CD14-positive monocyte (primary cell): Measurements from ENCODE around the gene FAM9C. TPM values are rescaled to one million over a fixed set of nuclear protein-coding genes. Genes with fewer than 3 reads are reported as not detected.
A peak's percentile ranks its signal among the peaks of the same experiment; 100 is the strongest.
"Not testable (repeated sequence)": the region's sequence is repeated elsewhere in the genome, so short reads cannot be mapped to it uniquely, and the experiment has no call there.

ENCODE experiments used
- DNase-seq, 3 donors: peaks; one replicate each; pipeline ENCODE4 v3.0.0-alpha.2; 2011 to 2022
- H2AFZ ChIP-seq: 2 replicates; pipeline ENCODE4 v1.6.0; 2012; ENCODE audit warnings: mild to moderate bottlenecking, low read depth, low read length, inconsistent platforms; ENCODE audit not compliant: insufficient read depth, poor library complexity, severe bottlenecking
- H3K27ac ChIP-seq, 2 donors: 1 replicate in 1 of 2; 2 replicates in 1 of 2; pipeline ENCODE4 v1.5.1; 2012 to 2013; ENCODE audit warnings: low read length in 2 of 2, control low read depth in 1 of 2, inconsistent platforms in 1 of 2, low read depth in 1 of 2, mild to moderate bottlenecking in 1 of 2
- H3K27me3 ChIP-seq, 2 donors: one replicate each; pipeline versions ENCODE4 v1.6.0 to v1.6.1; 2011 to 2013; ENCODE audit warnings: low read length in 2 of 2; ENCODE audit not compliant: control insufficient read depth in 2 of 2, insufficient read depth in 2 of 2
- H3K36me3 ChIP-seq, 2 donors: replicated peaks in 1 of 2; 1 replicate in 1 of 2; 2 replicates in 1 of 2; pipeline versions ENCODE4 v1.5.1 to v1.6.1; 2012 to 2013; ENCODE audit warnings: low read length in 2 of 2, control low read depth in 1 of 2, inconsistent platforms in 1 of 2, mild to moderate bottlenecking in 1 of 2; ENCODE audit not compliant: insufficient read depth in 2 of 2, control insufficient read depth in 1 of 2
- H3K4me1 ChIP-seq, 2 donors: 1 replicate in 1 of 2; 2 replicates in 1 of 2; pipeline versions ENCODE4 v1.5.1 to v1.6.1; 2012 to 2013; ENCODE audit warnings: low read length in 2 of 2, control low read depth in 1 of 2, inconsistent platforms in 1 of 2, mild to moderate bottlenecking in 1 of 2, moderate library complexity in 1 of 2; ENCODE audit not compliant: insufficient read depth in 2 of 2, control insufficient read depth in 1 of 2
- H3K4me2 ChIP-seq: replicated peaks from 2 replicates; pipeline ENCODE3; 2012; ENCODE audit warnings: low read length, moderate library complexity, mild to moderate bottlenecking; ENCODE audit not compliant: poor library complexity, severe bottlenecking; ENCODE audit errors: extremely low read depth
- H3K4me3 ChIP-seq, 3 experiments: fragments of 200-600 bp in 1 of 3; sonication (generic) in 1 of 3; replicated peaks in 1 of 3; 1 replicate in 2 of 3; 2 replicates in 1 of 3; pipeline ENCODE4 v1.5.1; 2011 to 2013; ENCODE audit warnings: low read length in 3 of 3, mild to moderate bottlenecking in 3 of 3, control low read depth in 2 of 3, low read depth in 2 of 3, inconsistent platforms in 1 of 3, moderate library complexity in 1 of 3
- H3K79me2 ChIP-seq: 2 replicates; pipeline ENCODE4 v1.6.0; 2012; ENCODE audit warnings: mild to moderate bottlenecking, control low read depth, inconsistent platforms, low read length, moderate library complexity; ENCODE audit not compliant: insufficient read depth
- H3K9ac ChIP-seq: 2 replicates; pipeline ENCODE4 v1.6.0; 2017; ENCODE audit warnings: low read length, mild to moderate bottlenecking; ENCODE audit not compliant: insufficient read depth, poor library complexity, severe bottlenecking
- H3K9me3 ChIP-seq, 2 donors: replicated peaks in 1 of 2; 1 replicate in 1 of 2; 2 replicates in 1 of 2; pipeline versions ENCODE4 v1.5.1 to v1.6.1; 2012 to 2013; ENCODE audit warnings: low read length in 2 of 2, control low read depth in 1 of 2; ENCODE audit not compliant: control insufficient read depth in 1 of 2, insufficient read depth in 1 of 2
- H4K20me1 ChIP-seq: 2 replicates; pipeline ENCODE4 v1.6.0; 2012; ENCODE audit warnings: mild to moderate bottlenecking, low read length, control low read depth, moderate library complexity; ENCODE audit not compliant: insufficient read depth
- H3K27ac Mint-ChIP-seq, 7 donors: one replicate each; pipeline ENCODE4 v1.8.0; 2020; ENCODE audit warnings: mild to moderate bottlenecking in 7 of 7, mixed read lengths in 7 of 7, moderate library complexity in 6 of 7, inconsistent platforms in 2 of 7
- H3K27me3 Mint-ChIP-seq, 3 donors: one replicate each; pipeline ENCODE4 v1.8.0; 2021 to 2022; ENCODE audit warnings: low read depth in 3 of 3, mild to moderate bottlenecking in 3 of 3, mixed read lengths in 3 of 3, moderate library complexity in 3 of 3, inconsistent platforms in 1 of 3
- H3K36me3 Mint-ChIP-seq, 2 donors: one replicate each; pipeline ENCODE4 v1.8.0; 2020; ENCODE audit warnings: mixed read lengths in 2 of 2, inconsistent platforms in 1 of 2, mild to moderate bottlenecking in 1 of 2
- H3K4me1 Mint-ChIP-seq: one replicate; pipeline ENCODE4 v1.8.0; 2020; ENCODE audit warnings: mild to moderate bottlenecking, mixed read lengths
- H3K4me3 Mint-ChIP-seq, 2 donors: one replicate each; pipeline ENCODE4 v1.8.0; 2020; ENCODE audit warnings: mild to moderate bottlenecking in 2 of 2, mixed read lengths in 2 of 2, moderate library complexity in 1 of 2
- H3K9me3 Mint-ChIP-seq, 7 donors: one replicate each; pipeline ENCODE4 v1.8.0; 2020 to 2022; ENCODE audit warnings: mixed read lengths in 7 of 7, mild to moderate bottlenecking in 6 of 7, moderate library complexity in 6 of 7, inconsistent platforms in 2 of 7
- CTCF ChIP-seq: fragments of 200-600 bp; IDR thresholded peaks from one replicate; pipeline ENCODE4 v1.8.0; 2022; ENCODE audit warnings: antibody characterized with exemption, mild to moderate bottlenecking
- WGBS: methylation state at CpG from one replicate; pipeline ENCODE4 v1.1.5; 2013; ENCODE audit warnings: missing lambda C conversion rate; ENCODE audit not compliant: insufficient coverage; 5-methylcytosine and 5-hydroxymethylcytosine counted together
- intact Hi-C, 2 donors: fragments of 100-400 bp; cut with micrococcal nuclease; formaldehyde crosslinking; loops; one replicate each; pipeline versions ENCODE4 v1.15.0 to v1.15.1; 2023
- polyA plus RNA-seq, 3 donors: library from polyadenylated mRNA; depleted of rRNA in 1 of 3; unstranded in 2 of 3; stranded (reverse) in 1 of 3; fragments of 300-500 nt in 2 of 3; fragments of >200 nt in 1 of 3; fragmentation: Illumina TruSeq in 2 of 3; gene quantifications; 1 replicate in 2 of 3; 2 replicates in 1 of 3; pipeline ENCODE4 v1.2.3, GENCODE V29; 2012 to 2021

Gene FAM9C
- polyA plus RNA-seq, 3 donors: not detected

DNA sequence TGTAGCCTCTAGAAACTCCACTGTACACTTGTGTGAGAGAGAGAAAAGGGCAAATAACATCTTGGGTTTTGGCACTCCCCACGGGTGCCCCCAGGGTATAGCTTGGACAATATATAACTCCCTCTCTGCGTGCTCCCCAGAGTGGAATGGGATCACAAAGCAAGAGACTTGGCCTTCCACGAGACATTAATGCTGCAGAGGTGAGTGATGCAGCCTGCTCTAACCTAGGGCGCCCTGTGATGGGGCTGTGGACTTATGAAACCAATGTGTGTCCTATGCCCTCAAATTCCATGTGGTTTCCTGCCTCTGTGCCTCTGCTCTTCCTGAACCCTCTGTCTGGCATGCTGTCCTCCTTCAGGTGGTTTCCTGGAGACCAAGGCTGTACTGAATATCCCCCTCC, 22.0 kb upstream of the FAM9C start:
- WGBS: no CpG with 5 or more reads among the region's 4 CpGs
- H3K4me3 Mint-ChIP-seq: no peak overlapping the region
- H3K4me3 ChIP-seq: no peak overlapping the region
- peaks cover 0 to 5% of the 10 kb centered on the region in 2 donors for H3K4me1 ChIP-seq
- H3K4me1 Mint-ChIP-seq: peaks cover 13% of the 10 kb centered on the region
- H3K27me3 Mint-ChIP-seq: peaks cover 0 to 58% (median 2%) of the 10 kb centered on the region in 3 donors
- H3K9me3 Mint-ChIP-seq: peaks cover 7 to 44% (median 35%) of the 10 kb centered on the region in 7 donors
- peaks cover 16 to 26% of the 10 kb centered on the region in 2 donors for H3K9me3 ChIP-seq
- H3K27ac ChIP-seq: no peak overlapping the region
- peaks cover 4 to 14% of the 10 kb centered on the region in 2 donors for H3K36me3 Mint-ChIP-seq
- intact Hi-C loops: no loop called here
- no peak overlapping the region for H2AFZ ChIP-seq
- H3K27me3 ChIP-seq: peaks cover 0 to 8% of the 10 kb centered on the region in 2 donors
- no peak overlapping the region for H3K27ac Mint-ChIP-seq
- H3K79me2 ChIP-seq: no peaks in the 10 kb centered on the region
- no peak overlapping the region for H3K9ac ChIP-seq
- no peak for TF ChIP-seq CTCF
- no peaks in the 10 kb centered on the region for H4K20me1 ChIP-seq
- H3K36me3 ChIP-seq: no peaks in the 10 kb centered on the region
- H3K4me2 ChIP-seq: no peak overlapping the region
- DNase-seq: no peak

DNA sequence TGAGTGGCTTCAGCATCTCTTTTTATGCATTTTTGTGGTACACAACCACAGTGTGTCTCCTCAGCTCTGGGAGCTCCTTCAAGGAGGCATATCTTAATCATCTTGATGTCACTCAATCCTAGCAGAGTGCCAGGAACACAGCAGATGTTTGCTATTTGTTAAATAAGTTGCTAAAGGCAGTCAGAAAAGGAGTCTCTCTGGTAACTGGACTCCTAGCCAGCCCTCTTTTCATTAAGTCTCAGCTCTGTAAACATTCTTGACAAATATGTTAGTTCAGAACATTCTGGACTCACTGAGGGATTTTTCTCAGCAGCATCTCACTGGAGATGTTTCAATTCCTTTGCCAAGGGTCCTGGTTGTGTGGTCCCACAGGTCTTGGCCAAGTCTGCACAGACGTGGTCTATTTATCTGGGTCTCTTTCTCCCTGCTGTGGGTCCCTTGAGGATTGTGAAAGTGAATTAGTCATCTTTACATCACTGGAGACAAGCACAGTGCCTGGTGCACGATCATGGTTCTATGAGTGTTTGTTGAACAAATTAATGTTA, 20.3 kb upstream of the FAM9C start:
- intact Hi-C loops: no loop called here
- no CpG with 5 or more reads among the region's 2 CpGs for WGBS
- peaks cover 7 to 39% (median 34%) of the 10 kb centered on the region in 7 donors for H3K9me3 Mint-ChIP-seq

DNA sequence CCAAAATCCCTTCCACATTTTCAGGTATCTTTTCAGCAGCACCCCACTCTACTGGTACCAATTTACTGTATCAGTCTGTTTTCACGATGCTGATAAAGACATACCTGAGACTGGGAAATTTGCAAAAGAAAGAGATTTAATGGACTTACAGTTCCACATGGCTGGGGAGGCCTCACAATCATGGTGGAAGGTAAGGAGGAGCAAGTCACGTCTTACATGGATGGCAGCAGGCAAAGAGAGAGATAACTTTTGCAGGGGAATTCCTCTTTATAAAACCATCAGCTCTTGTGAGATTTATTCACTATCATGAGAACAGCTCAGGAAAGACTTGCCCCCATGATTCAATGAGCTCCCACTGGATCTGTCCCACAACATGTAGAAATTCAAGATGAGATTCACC, 18.7 kb upstream of the FAM9C start:
- H3K36me3 Mint-ChIP-seq, H3K9ac ChIP-seq, H3K27ac ChIP-seq, H3K36me3 ChIP-seq, H2AFZ ChIP-seq, intact Hi-C loops, DNase-seq, H3K4me3 Mint-ChIP-seq, H3K79me2 ChIP-seq, H4K20me1 ChIP-seq, H3K9me3 ChIP-seq, H3K27ac Mint-ChIP-seq, H3K4me3 ChIP-seq, H3K4me2 ChIP-seq: not testable (repeated sequence)
- Histone ChIP-seq H3K4me1 (peaks cover 9 to 14% of the 10 kb centered on the region in 2 donors), H3K27me3 (peaks cover 0 to 26% of the 10 kb centered on the region in 2 donors)
- Mint-ChIP-seq H3K4me1 (peaks cover 31% of the 10 kb centered on the region), H3K27me3 (peaks cover 0 to 46% (median 2%) of the 10 kb centered on the region in 3 donors), H3K9me3 (peaks cover 4 to 24% (median 19%) of the 10 kb centered on the region in 7 donors)
- no CpG with 5 or more reads among the region's 2 CpGs for WGBS

More for the DNA sequence above, 20.3 kb upstream of the FAM9C start:
- peaks cover 5 to 10% of the 10 kb centered on the region in 2 donors for H3K4me1 ChIP-seq
- no peaks in the 10 kb centered on the region for H4K20me1 ChIP-seq
- no peak overlapping the region for H3K4me3 ChIP-seq
- no peak overlapping the region for H3K27ac ChIP-seq
- peaks cover 14 to 15% of the 10 kb centered on the region in 2 donors for H3K9me3 ChIP-seq
- no peak overlapping the region for H2AFZ ChIP-seq
- H3K79me2 ChIP-seq: no peaks in the 10 kb centered on the region
- H3K4me1 Mint-ChIP-seq: peaks cover 21% of the 10 kb centered on the region
- no peak for TF ChIP-seq CTCF
- H3K36me3 ChIP-seq: no peaks in the 10 kb centered on the region
- no peak overlapping the region for H3K4me2 ChIP-seq
- peak overlapping the region in 2 of 7 donors; percentile 35 to 50 for H3K27ac Mint-ChIP-seq
- H3K36me3 Mint-ChIP-seq: peaks cover 6 to 16% of the 10 kb centered on the region in 2 donors
- DNase-seq: peak in 2 of 3 donors; percentile 42 to 50
- peaks cover 0 to 56% (median 2%) of the 10 kb centered on the region in 3 donors for H3K27me3 Mint-ChIP-seq
- no peak overlapping the region for H3K4me3 Mint-ChIP-seq
- peaks cover 0 to 14% of the 10 kb centered on the region in 2 donors for H3K27me3 ChIP-seq
- no peak overlapping the region for H3K9ac ChIP-seq
